ENCODE data around the gene DPYSL5. TPM values are rescaled to one million over a fixed set of nuclear protein-coding genes. Genes with fewer than 3 reads are reported as not detected.

The DPYSL5 gene
- total and polyA plus RNA-seq, 2 of the 8 experiments (the other 6 are each of a cell fraction or from before 2014, with no cell fraction given) = 11.9 to 16.4 TPM

DNA sequence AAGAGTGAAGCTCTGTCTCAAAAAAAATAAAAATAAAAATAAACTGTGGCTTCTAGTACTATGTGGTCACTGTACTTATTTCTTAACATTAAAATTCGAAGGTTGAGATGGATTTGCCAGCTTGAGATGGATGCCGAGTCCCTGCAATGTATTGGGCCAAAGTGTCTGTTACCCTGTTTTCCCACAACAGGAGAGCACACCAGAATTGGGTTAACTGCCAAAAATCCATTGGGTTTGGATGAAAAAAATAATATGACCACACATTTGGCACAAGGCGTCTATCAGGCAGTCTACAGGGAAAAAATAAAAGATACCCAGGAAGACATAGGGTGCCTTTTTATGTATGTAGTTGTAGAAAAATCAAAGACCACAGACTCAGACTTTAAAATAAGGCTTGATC, 103.3 kb downstream of the DPYSL5 start (continued):
- TF ChIP-seq CBX5 (IDR thresholded peaks at IDR 0.05; ENCODE audit: low read depth, low read length) = no peak
- TF ChIP-seq, protein P1, sequence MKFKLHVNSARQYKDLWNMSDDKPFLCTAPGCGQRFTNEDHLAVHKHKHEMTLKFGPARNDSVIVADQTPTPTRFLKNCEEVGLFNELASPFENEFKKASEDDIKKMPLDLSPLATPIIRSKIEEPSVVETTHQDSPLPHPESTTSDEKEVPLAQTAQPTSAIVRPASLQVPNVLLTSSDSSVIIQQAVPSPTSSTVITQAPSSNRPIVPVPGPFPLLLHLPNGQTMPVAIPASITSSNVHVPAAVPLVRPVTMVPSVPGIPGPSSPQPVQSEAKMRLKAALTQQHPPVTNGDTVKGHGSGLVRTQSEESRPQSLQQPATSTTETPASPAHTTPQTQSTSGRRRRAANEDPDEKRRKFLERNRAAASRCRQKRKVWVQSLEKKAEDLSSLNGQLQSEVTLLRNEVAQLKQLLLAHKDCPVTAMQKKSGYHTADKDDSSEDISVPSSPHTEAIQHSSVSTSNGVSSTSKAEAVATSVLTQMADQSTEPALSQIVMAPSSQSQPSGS (IDR thresholded peaks at IDR 0.05; ENCODE audit: low read length) = no peak
- no peak for TF ChIP-seq HDAC2 (IDR thresholded peaks at IDR 0.05; ENCODE audit: borderline replicate concordance in 1 of 2, low read depth in 2 of 2, low read length in 2 of 2)
- TF ChIP-seq TCF12 (IDR thresholded peaks at IDR 0.05; ENCODE audit: low read depth, low read length) = no peak
- no peak for TF ChIP-seq SP2 (IDR thresholded peaks at IDR 0.05; ENCODE audit: low read length)
- no peak for TF ChIP-seq KDM4A (IDR thresholded peaks at IDR 0.05; ENCODE audit: low read depth, low read length, severe bottlenecking)
